GM12891 (cell line): Measurements from ENCODE around the gene ZRANB3.

Experiments used
- POLR2A ChIP-seq: IDR thresholded peaks from 2 replicates; pipeline ENCODE4 v1.6.1; 2011; ENCODE audit warnings: low read depth, low read length, control low read depth
- TAF1 ChIP-seq: IDR thresholded peaks from 2 replicates; pipeline ENCODE4 v1.6.1; 2011; ENCODE audit warnings: low read depth, low read length, control low read depth

GRCh38 chr2:135125940-135126339, 405.1 kb downstream of the ZRANB3 start:
- TF ChIP-seq TAF1, result no peak
- no peak for TF ChIP-seq POLR2A
